Calu3 (cell line): Measurements from ENCODE around the gene EFCAB9. TPM values are rescaled to one million over a fixed set of nuclear protein-coding genes. Genes with fewer than 3 reads are reported as not detected.

ENCODE experiments used
- BruUV-seq: library from RNA; stranded (reverse); fragments of 400-500 nt; replicated peaks from 2 replicates; lab custom pipeline; 2021; lab: Mats Ljungman, UMichigan
- CTCF ChIA-PET: fragments of 300-600 bp; sonication (Branson Sonifier 250); formaldehyde crosslinking; loops from one replicate; lab custom pipeline; 2022; ENCODE audit warnings: antibody characterized with exemption; lab: Charles Lee
- DNase-seq: peaks from one replicate; pipeline ENCODE4 v3.0.0; 2022
- H3K27ac Mint-ChIP-seq: one replicate; pipeline ENCODE4 v1.8.0; 2022; ENCODE audit warnings: mixed read lengths; ENCODE audit not compliant: unreplicated experiment
- H3K27me3 Mint-ChIP-seq: one replicate; pipeline ENCODE4 v1.8.0; 2022; ENCODE audit warnings: mixed read lengths; ENCODE audit not compliant: unreplicated experiment
- H3K36me3 Mint-ChIP-seq: one replicate; pipeline ENCODE4 v1.8.0; 2022; ENCODE audit warnings: mild to moderate bottlenecking, moderate library complexity, mixed read lengths; ENCODE audit not compliant: insufficient read depth, unreplicated experiment
- H3K4me1 Mint-ChIP-seq: one replicate; pipeline ENCODE4 v1.8.0; 2022; ENCODE audit warnings: mild to moderate bottlenecking, low read depth, mixed read lengths; ENCODE audit not compliant: unreplicated experiment
- H3K4me3 Mint-ChIP-seq: one replicate; pipeline ENCODE4 v1.8.0; 2022; ENCODE audit warnings: mild to moderate bottlenecking, low read depth, moderate library complexity, mixed read lengths; ENCODE audit not compliant: unreplicated experiment
- H3K9me3 Mint-ChIP-seq: one replicate; pipeline ENCODE4 v1.8.0; 2022; ENCODE audit warnings: low read depth, mixed read lengths; ENCODE audit not compliant: unreplicated experiment
- CTCF ChIP-seq: fragments of 200-600 bp; IDR thresholded peaks from one replicate; pipeline ENCODE4 v1.8.0; 2022; ENCODE audit warnings: antibody characterized with exemption; ENCODE audit not compliant: unreplicated experiment
- intact Hi-C: fragments of 100-400 bp; cut with micrococcal nuclease; formaldehyde crosslinking; loops from one replicate; pipeline ENCODE4 v1.10.0; 2022; ENCODE audit not compliant: unreplicated experiment
- total RNA-seq: library from RNA; stranded (reverse); gene quantifications from 2 replicates; pipeline ENCODE4 v1.2.3, GENCODE V29; 2022

Gene EFCAB9
- total RNA-seq, 1 experiment from 2014 or later: not detected

GRCh38 chr5:172169216-172169615, 24.8 kb upstream of the EFCAB9 start:
- no peak for TF ChIP-seq CTCF
- intact Hi-C loops: no loop called here
- CTCF ChIA-PET: no interaction called here
- Mint-ChIP-seq H3K27ac (no peak overlapping the region), H3K4me1 (no peaks in the 10 kb centered on the region), H3K36me3 (no peaks in the 10 kb centered on the region), H3K9me3 (no peaks in the 10 kb centered on the region), H3K4me3 (no peak overlapping the region), H3K27me3 (no peaks in the 10 kb centered on the region)
- BruUV-seq: no TSS peak
- no peak for DNase-seq

- intact Hi-C loops: no loop called here
- no peaks in the 10 kb centered on the region for H3K27me3 Mint-ChIP-seq
- H3K4me3 Mint-ChIP-seq: no peak overlapping the region
- TF ChIP-seq CTCF: no peak
- H3K4me1 Mint-ChIP-seq: peaks cover 6% of the 10 kb centered on the region
- no peak for DNase-seq
- BruUV-seq: no TSS peak
- H3K27ac Mint-ChIP-seq: no peak overlapping the region
- no peaks in the 10 kb centered on the region for H3K9me3 Mint-ChIP-seq
- CTCF ChIA-PET: no interaction called here
- no peaks in the 10 kb centered on the region for H3K36me3 Mint-ChIP-seq
Measured at GRCh38 chr5:172170251-172170701, 23.7 kb upstream of the EFCAB9 start.

- no peak for DNase-seq
- no TSS peak for BruUV-seq
- TF ChIP-seq CTCF: no peak
- no peaks in the 10 kb centered on the region for H3K9me3 Mint-ChIP-seq
- CTCF ChIA-PET: no interaction called here
- H3K36me3 Mint-ChIP-seq: peaks cover under 1% of the 10 kb centered on the region
- H3K27me3 Mint-ChIP-seq: no peaks in the 10 kb centered on the region
- intact Hi-C loops: no loop called here
- H3K27ac Mint-ChIP-seq: no peak overlapping the region
- peaks cover 8% of the 10 kb centered on the region for H3K4me1 Mint-ChIP-seq
- no peak overlapping the region for H3K4me3 Mint-ChIP-seq
Measured at GRCh38 chr5:172171118-172171517, 22.9 kb upstream of the EFCAB9 start.

GRCh38 chr5:172172912-172173563, 20.9 kb upstream of the EFCAB9 start:
- CTCF ChIA-PET: interaction anchor here (0.9 to 1.3 kb wide), 2 partner anchors 11 kb away, joined by 3 read pairs; no protein-coding TSS in a partner anchor
- no TSS peak for BruUV-seq
- H3K36me3 Mint-ChIP-seq: peaks cover 4% of the 10 kb centered on the region
- TF ChIP-seq CTCF: no peak
- no peaks in the 10 kb centered on the region for H3K9me3 Mint-ChIP-seq
- H3K27me3 Mint-ChIP-seq: no peaks in the 10 kb centered on the region
- intact Hi-C loops: no loop called here
- no peak overlapping the region for H3K27ac Mint-ChIP-seq
- no peak overlapping the region for H3K4me3 Mint-ChIP-seq
- peaks cover 8% of the 10 kb centered on the region for H3K4me1 Mint-ChIP-seq
- DNase-seq: no peak
